GM11168 (cell line): ENCODE results near the gene CDCP2.
"Not testable (repeated sequence)": the region's sequence is repeated elsewhere in the genome, so short reads cannot be mapped to it uniquely, and the experiment has no call there.

Experiments used
- in situ Hi-C: fragments of 300-500 bp; cut with MboI; formaldehyde crosslinking; loops from one replicate; pipeline ENCODE4 v1.12.0; 2022; ENCODE audit warnings: low sequenced_read_pairs; ENCODE audit not compliant: unreplicated experiment

The CDCP2 gene

DNA sequence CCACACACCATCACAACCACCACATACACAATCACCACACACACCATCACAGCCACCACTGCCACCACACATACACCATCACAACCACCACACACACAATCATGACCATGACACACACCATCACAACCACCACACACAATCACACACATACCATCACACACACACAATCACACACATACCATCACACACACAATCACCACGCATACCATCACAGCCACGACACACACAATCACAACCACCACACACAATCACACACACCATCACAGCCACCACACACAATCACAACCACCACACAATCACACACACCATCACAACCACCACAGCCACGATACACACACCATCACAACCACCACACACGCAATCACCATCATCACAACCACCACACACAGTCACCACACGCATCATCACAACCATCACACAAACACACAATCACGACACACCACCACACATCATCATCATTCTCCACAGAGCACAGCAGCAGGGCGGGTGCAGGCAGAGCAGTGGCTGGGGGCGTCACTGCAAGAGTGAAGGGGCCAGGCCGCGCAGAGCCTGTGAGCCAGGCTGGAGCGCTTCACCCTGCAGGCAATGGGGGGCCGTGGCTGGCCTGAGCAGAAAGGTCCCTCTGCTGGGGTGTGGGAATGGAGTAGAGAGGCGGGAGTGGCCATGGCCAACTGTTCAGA is 32.6 kb downstream of the CDCP2 start:
- in situ Hi-C loops, result loop anchor here (10.0 kb wide), 1 partner anchor 375 kb away; no protein-coding TSS in a partner anchor

DNA sequence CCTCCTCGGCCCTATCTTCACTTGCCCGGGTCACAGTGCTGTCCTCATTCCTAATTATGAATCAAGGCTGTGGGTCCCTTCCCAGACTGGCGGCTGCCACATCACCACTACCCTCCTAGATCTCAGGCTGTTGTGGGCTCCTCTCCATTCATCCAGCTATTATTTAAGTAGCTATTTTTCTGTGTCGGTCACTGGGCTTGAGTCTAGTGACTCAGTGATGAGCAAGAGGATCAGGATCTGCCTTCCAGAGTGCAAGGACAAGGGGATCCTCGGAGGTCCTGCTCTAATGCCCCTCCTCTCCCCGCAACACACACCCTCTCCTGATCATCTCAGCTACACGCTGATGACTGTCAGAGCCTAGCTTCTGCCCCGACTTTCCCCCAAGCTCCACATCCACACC is 34.1 kb downstream of the CDCP2 start:
- in situ Hi-C loops, result no loop called here

- in situ Hi-C loops, result no loop called here
Observed at GRCh38 chr1:54117815-54118563, 34.8 kb downstream of the CDCP2 start.

DNA sequence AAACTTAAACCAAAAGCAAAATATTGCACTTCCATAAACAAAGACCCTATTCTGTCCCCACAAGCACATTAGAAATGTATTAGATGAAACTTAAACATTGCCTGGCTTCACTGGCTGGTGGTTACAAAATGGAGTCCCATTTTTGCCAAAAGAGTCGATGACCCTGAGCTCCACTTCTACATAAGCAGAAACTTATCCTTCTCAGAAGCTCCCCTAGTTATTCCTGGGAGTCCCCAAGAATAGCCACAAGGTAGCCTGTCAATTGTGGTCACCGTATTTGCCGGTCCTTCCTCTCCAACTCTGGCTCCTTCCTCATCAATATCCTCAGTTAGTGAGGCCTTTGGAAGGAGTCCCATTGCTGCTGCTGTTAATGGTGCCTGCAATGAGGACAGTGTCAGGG is 37.3 kb downstream of the CDCP2 start:
- in situ Hi-C loops, result no loop called here

DNA sequence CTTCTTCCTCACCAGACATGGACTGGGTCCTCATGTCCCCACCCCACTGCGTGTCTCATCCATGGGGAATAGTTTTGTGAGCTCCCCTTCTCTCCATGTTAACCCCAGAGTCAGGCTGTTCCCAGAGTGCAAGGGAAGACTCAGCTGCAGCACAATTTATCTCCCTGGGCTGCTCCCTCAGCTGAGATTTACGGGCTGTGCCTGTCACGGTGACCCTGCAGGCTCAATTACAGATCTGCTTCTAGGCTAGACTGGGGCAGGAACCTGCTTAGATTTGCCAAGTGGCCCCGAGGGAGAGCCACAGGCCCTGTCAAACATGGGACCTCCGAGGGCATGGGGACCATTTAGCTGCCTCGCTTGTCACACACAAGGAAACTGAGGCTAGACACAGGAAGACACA is 37.8 kb downstream of the CDCP2 start:
- in situ Hi-C loops, result no loop called here

- in situ Hi-C loops, result no loop called here
Observed at GRCh38 chr1:54114001-54114400, 38.8 kb downstream of the CDCP2 start.

DNA sequence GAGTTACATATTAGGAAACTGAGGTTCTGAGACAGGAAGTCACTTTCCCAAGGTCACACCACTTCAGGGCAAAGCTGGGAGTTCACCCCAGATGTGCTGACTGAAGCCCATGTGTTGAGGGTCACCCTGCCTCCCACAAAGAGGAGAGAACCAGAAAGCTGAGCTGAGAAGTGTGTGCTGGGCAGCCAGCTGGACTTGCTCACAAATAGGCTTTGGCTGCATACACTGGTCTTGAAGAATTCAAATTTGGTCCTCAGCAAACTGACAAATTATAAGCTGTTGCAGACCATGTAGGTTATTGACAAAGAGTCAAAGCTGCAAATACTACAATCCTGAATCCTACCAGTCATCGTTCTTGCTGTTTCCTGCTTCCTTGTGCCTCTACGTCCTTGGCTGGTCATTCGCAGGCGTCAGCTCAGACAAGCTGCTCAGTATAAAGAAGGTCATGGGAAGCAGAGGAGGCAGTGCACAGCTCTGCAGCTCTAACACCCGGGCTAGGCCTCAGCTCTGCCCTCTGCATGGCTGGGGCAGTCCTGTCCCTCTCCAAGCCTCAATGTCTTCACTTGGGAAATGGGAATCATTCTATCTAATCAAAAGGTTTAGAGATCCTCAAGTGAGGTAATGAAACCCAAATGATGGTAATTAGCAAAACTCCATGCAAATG is 40.0 kb downstream of the CDCP2 start:
- in situ Hi-C loops, result no loop called here

DNA sequence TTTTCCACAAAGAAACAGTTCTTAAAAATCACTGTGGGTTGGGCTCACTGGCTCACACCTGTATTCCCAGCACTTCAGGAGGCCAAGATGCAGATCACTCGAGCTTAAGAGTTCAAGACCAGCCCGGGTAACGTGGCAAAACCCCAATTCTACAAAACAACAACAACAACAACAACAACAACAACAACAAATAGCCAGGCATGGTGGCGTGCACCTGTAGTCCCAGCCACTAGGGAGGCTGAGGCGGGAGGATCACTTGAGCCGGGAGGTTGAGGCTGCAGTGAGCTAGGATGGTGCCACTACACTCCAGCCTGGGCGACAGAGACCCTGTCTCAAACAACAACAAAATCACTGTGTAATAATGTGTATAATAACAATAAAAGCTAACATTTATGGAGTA is 40.8 kb downstream of the CDCP2 start:
- in situ Hi-C loops, result no loop called here

GRCh38 chr1:54111624-54112023 is 41.2 kb downstream of the CDCP2 start:
- in situ Hi-C loops, result no loop called here

GRCh38 chr1:54110996-54111395 is 41.8 kb downstream of the CDCP2 start:
- in situ Hi-C loops, result no loop called here

DNA sequence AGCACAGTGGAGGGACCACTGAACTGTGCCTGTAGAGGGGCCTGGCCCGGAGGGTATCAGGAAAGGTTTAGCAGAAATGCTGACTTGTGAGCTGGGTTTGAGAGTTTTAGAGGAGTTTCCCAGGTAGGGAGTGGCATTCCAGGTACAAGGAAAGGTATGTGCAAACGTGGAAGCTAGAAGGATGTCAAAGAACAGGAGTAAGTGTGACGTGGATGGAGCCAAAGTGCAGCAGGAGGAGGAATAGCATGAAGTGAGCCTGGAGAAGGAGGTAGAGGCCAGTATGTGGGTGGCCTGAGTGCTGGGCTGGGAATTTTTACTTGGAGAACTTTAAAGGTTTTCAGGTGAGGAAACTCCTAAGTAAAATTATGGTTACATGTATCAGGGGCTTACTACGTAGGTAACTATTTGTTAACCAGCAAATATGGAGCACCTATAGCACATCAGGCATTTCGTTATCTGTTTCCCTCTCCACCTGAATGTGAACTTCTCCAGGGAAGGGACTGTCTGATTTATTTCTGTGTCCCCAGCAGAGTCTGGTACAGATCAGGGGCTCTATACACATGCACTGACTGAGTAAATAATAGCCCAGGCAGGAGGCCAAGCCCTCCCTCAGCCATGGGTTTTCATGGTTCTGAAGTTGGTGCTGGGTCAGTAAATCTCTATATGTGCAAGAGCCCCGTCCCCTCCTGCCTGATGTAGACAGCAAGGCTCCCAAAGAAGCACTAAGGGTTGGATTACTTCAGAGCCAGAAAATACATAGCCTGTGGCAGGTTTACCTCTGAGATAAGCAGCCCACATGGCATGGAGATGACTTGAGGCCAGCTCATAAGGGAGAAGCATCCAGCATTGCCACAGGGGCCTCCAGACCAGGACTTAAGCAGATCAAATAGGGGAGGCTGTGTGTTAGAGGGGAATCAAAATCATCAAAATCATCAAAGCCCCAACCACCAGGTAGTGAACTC is 43.4 kb downstream of the CDCP2 start:
- in situ Hi-C loops, result no loop called here

DNA sequence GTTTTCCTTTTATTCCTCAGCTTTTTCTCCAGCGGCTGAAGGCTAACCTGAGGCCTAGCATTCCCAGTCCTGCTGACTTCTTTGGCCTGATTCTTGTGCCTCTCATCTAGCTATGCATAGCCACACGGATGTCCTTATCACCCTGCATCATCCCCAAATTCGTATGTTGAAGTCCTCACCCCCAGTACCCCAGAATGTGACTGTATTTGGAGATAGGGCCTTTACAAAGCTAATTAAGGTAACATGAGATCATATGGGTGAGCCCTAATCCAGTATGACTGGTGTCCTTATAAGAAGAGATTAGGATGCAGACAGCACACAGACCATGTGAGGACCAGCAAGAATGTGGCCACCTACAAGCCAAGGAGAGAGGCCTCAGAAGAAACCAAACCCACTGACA is 44.6 kb downstream of the CDCP2 start:
- in situ Hi-C loops, result no loop called here

DNA sequence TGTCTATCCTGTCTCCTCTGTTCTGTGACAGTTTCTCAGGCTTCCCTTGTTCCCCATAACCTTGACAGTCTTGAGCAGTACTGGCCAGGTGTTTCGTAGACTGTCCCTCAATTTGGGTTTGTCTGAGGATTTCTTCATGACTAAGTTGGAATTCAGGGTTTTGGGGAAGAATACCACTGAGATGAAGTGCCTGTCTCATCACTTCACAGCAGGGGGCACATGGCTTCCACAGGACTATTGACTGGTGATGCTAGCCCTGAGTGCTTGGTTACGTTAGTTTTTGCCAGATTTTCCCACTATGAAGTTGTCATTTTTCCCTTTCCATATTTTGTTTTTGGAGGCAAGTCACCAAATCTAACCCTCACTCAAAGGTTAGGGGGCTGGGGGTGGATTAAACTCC is 45.7 kb downstream of the CDCP2 start:
- in situ Hi-C loops, result no loop called here

DNA sequence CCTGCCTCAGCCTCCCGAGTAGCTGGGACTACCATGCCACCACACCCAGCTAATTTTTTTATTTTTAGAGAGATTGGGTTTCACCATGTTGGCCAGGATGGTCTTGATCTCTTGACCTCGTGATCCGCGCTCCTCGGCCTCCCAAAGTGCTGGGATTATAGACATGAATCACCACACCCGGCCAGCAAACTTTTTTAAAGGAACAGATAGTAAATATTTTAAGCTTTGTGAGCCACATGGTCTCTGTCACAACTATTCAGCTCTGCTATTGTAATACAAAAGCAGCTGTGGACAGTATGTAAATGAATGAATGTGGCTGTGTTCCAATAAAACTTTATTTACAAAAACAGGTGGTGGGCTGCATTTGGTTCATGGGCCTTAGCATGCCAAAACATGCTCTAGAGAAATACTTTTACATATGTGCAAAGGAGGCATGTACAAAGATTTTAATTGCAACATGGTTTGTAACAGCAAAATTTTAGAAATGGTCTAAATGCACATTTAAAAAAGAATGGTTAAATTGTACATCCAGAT is 47.0 kb downstream of the CDCP2 start:
- in situ Hi-C loops, result no loop called here

DNA sequence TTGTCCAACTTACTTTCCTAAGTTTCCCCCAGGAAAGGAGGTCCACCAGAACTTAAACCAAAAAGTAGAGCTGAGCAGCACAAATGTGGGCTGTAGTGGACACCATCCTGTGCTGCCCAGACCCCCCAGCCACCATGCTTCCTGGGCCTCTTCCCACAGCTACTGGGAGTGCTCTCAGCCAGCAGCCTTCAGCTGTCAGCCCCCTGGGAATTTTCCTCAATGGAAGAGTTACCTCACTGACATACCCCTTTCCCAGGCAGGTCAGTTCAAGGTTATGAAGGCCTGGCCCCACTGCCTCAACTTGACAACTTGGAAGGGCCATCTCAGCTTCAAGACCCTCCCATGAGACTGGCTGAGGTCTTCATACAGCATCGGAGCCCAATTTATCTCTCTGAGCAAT is 47.7 kb downstream of the CDCP2 start:
- in situ Hi-C loops, result no loop called here

- in situ Hi-C loops, result not testable (repeated sequence)
Observed at GRCh38 chr1:54104613-54105012, 48.2 kb downstream of the CDCP2 start.

GRCh38 chr1:54103414-54103813 is 49.4 kb downstream of the CDCP2 start:
- in situ Hi-C loops, result no loop called here

DNA sequence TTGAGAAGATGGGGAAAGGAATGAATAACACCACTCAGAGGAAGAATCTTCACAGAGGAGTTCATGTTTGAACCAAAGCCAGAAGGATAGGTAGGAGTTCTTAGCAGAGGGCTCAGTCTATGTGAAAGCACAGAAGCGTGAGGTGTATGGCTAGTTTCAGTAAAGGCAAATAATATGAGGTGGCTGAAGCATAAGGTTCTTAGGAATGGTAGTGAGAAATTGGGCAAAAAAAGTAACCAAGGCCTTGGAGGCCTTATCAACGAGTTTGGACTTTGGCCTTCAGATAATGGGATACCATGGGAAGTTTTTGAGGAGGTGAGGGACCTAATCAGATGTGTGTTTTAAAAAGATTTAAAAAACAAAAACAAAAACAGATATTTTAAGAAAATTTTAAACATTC is 52.3 kb downstream of the CDCP2 start:
- in situ Hi-C loops, result no loop called here

DNA sequence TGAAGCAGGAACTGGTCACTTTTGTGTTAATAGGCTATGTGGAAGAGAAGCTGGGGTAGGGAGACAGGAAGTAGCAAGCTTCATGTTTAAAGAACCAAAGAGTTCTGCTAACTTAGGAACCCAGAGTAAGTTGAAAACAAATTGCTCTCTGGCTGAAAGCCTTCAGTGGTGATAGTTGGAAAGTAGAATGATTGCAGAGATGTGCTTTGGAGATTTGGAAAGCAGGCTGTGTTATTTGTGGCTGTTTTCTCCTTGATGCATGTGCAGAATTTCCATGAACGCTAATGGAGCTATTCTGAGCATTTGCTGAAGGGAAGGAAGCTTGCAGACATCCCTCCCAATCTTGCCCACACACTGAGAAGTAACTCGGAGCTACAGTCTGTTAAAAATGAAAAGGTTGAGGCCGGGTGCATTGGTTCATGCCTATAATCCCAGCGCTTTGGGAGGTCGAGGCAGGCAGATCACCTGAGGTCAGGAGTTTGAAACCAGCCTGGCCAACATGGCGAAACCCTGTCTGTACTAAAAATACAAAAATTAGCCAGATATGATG is 53.7 kb downstream of the CDCP2 start:
- in situ Hi-C loops, result no loop called here

GRCh38 chr1:54096877-54097240 is 55.9 kb downstream of the CDCP2 start:
- in situ Hi-C loops, result no loop called here
